H9 (cell line): ENCODE data around the gene THAP11. TPM values are rescaled to one million over a fixed set of nuclear protein-coding genes. Genes with fewer than 3 reads are reported as not detected.

Source experiments
- DNase-seq: peaks from one replicate; pipeline ENCODE4 v3.0.0-alpha.2; 2017
- H2AFZ ChIP-seq: one replicate; pipeline ENCODE4 v1.6.1; 2013; ENCODE audit warnings: mild to moderate bottlenecking, low read length, control low read depth, moderate library complexity
- H2AK5ac ChIP-seq: 2 replicates; pipeline ENCODE4 v1.6.1; 2013; ENCODE audit warnings: low read length, control low read depth, mixed read lengths; ENCODE audit not compliant: insufficient read length
- H2BK120ac ChIP-seq: one replicate; pipeline ENCODE4 v1.6.1; 2013; ENCODE audit warnings: low read depth, mild to moderate bottlenecking, low read length, control low read depth, inconsistent platforms; ENCODE audit not compliant: poor library complexity, severe bottlenecking
- H2BK12ac ChIP-seq: 2 replicates; pipeline ENCODE4 v1.6.1; 2013; ENCODE audit warnings: low read length, control low read depth, mixed read lengths, low read depth; ENCODE audit not compliant: insufficient read length
- H2BK15ac ChIP-seq: 2 replicates; pipeline ENCODE4 v1.6.1; 2013; ENCODE audit warnings: low read depth, low read length, control low read depth
- H2BK20ac ChIP-seq: one replicate; pipeline ENCODE4 v1.6.1; 2013; ENCODE audit warnings: low read depth, mild to moderate bottlenecking, low read length, control low read depth, inconsistent platforms; ENCODE audit not compliant: poor library complexity, severe bottlenecking
- H2BK5ac ChIP-seq: 2 replicates; pipeline ENCODE4 v1.6.1; 2013; ENCODE audit warnings: low read length, control low read depth, mixed read lengths; ENCODE audit not compliant: insufficient read length
- H3K14ac ChIP-seq: 2 replicates; pipeline ENCODE4 v1.6.1; 2013; ENCODE audit warnings: low read length, control low read depth; ENCODE audit not compliant: insufficient read depth
- H3K18ac ChIP-seq: 2 replicates; pipeline ENCODE4 v1.6.1; 2013; ENCODE audit warnings: low read depth, mild to moderate bottlenecking, mixed read lengths, low read length, control low read depth; ENCODE audit not compliant: insufficient read length
- H3K23ac ChIP-seq: 2 replicates; pipeline ENCODE4 v1.6.1; 2013; ENCODE audit warnings: low read length, control low read depth, mixed read lengths, low read depth; ENCODE audit not compliant: insufficient read length
- H3K23me2 ChIP-seq: 2 replicates; pipeline ENCODE4 v1.6.1; 2013; ENCODE audit warnings: low read depth, mild to moderate bottlenecking, mixed read lengths, low read length, control low read depth; ENCODE audit not compliant: insufficient read length, poor library complexity, severe bottlenecking
- H3K27ac ChIP-seq: 2 replicates; pipeline ENCODE4 v1.5.1; 2013; ENCODE audit warnings: low read length, control low read depth, mixed read lengths, low read depth; ENCODE audit not compliant: insufficient read length
- H3K27me3 ChIP-seq: 2 replicates; pipeline ENCODE4 v1.6.1; 2013; ENCODE audit warnings: low read length, control low read depth, inconsistent platforms; ENCODE audit not compliant: insufficient read depth
- H3K4ac ChIP-seq: 2 replicates; pipeline ENCODE4 v1.6.1; 2013; ENCODE audit warnings: low read depth, mild to moderate bottlenecking, control low read depth, inconsistent platforms, low read length, moderate library complexity
- H3K4me1 ChIP-seq: 2 replicates; pipeline ENCODE4 v1.6.1; 2013; ENCODE audit warnings: low read length, control low read depth, inconsistent platforms; ENCODE audit not compliant: insufficient read depth
- H3K4me2 ChIP-seq: 2 replicates; pipeline ENCODE4 v1.6.1; 2013; ENCODE audit warnings: low read length, control low read depth, mixed read lengths; ENCODE audit not compliant: insufficient read length, insufficient read depth
- H3K56ac ChIP-seq: 2 replicates; pipeline ENCODE4 v1.6.1; 2013; ENCODE audit warnings: low read depth, mild to moderate bottlenecking, mixed read lengths, low read length, control low read depth; ENCODE audit not compliant: insufficient read length
- H3K79me1 ChIP-seq: 2 replicates; pipeline ENCODE4 v1.6.1; 2013; ENCODE audit warnings: low read depth, mild to moderate bottlenecking, moderate library complexity, low read length, control low read depth, inconsistent platforms; ENCODE audit not compliant: insufficient read depth, poor library complexity, severe bottlenecking
- H3K79me2 ChIP-seq: 2 replicates; pipeline ENCODE4 v1.6.1; 2013; ENCODE audit warnings: low read length, control low read depth, inconsistent platforms; ENCODE audit not compliant: insufficient read depth
- H3K9ac ChIP-seq: 2 replicates; pipeline ENCODE4 v1.6.1; 2013; ENCODE audit warnings: low read length, control low read depth, mixed read lengths; ENCODE audit not compliant: insufficient read length; ENCODE audit errors: extremely low read depth
- H3K9me3 ChIP-seq: one replicate; pipeline ENCODE4 v1.6.1; 2013; ENCODE audit warnings: low read depth, low read length, inconsistent platforms; ENCODE audit not compliant: control insufficient read depth
- H3T11ph ChIP-seq: one replicate; pipeline ENCODE4 v1.6.1; 2013; ENCODE audit warnings: mild to moderate bottlenecking, low read length, control low read depth, inconsistent platforms
- H4K20me1 ChIP-seq: one replicate; pipeline ENCODE4 v1.6.1; 2013; ENCODE audit not compliant: control insufficient read depth, insufficient read length, insufficient read depth
- H4K5ac ChIP-seq: 2 replicates; pipeline ENCODE4 v1.6.1; 2013; ENCODE audit warnings: low read depth, mild to moderate bottlenecking, mixed read lengths, low read length, control low read depth; ENCODE audit not compliant: insufficient read length
- H4K8ac ChIP-seq: replicated peaks from 2 replicates; pipeline ENCODE4 v1.6.1; 2013; ENCODE audit warnings: low read length, control low read depth, mixed read lengths, low read depth; ENCODE audit not compliant: insufficient read length
- H4K91ac ChIP-seq: 2 replicates; pipeline ENCODE4 v1.6.1; 2013; ENCODE audit warnings: low read depth, mild to moderate bottlenecking, moderate library complexity, mixed read lengths, low read length, control low read depth; ENCODE audit not compliant: insufficient read length
- H3K27ac Mint-ChIP-seq, 3 experiments: 2 replicates in 2 of 3; 3 replicates in 1 of 3; pipeline ENCODE4 v1.8.0; 2020 to 2021; ENCODE audit warnings: mixed read lengths in 3 of 3, mild to moderate bottlenecking in 1 of 3, moderate library complexity in 1 of 3
- H3K27me3 Mint-ChIP-seq: 2 replicates; pipeline ENCODE4 v1.8.0; 2021; ENCODE audit warnings: low read depth, mild to moderate bottlenecking, moderate library complexity, mixed read lengths
- H3K36me3 Mint-ChIP-seq, 3 experiments: 2 replicates in 2 of 3; 3 replicates in 1 of 3; pipeline ENCODE4 v1.8.0; 2020 to 2021; ENCODE audit warnings: low read depth in 3 of 3, mixed read lengths in 3 of 3; ENCODE audit not compliant: insufficient read depth in 1 of 3
- H3K4me1 Mint-ChIP-seq, 2 experiments: 2 replicates each; pipeline ENCODE4 v1.8.0; 2020; ENCODE audit warnings: mixed read lengths in 2 of 2
- H3K4me3 Mint-ChIP-seq, 2 experiments: 2 replicates in 1 of 2; 3 replicates in 1 of 2; pipeline ENCODE4 v1.8.0; 2020 to 2021; ENCODE audit warnings: mild to moderate bottlenecking in 2 of 2, mixed read lengths in 2 of 2, moderate library complexity in 1 of 2
- H3K9me3 Mint-ChIP-seq, 2 experiments: 2 replicates in 1 of 2; 3 replicates in 1 of 2; pipeline ENCODE4 v1.8.0; 2020; ENCODE audit warnings: mild to moderate bottlenecking in 2 of 2, mixed read lengths in 2 of 2, moderate library complexity in 1 of 2
- CTCF ChIP-seq: fragments of 200-600 bp; sonication (generic); conservative IDR thresholded peaks from 3 replicates; pipeline ENCODE4 v1.8.0; 2021; ENCODE audit warnings: antibody characterized with exemption, mild to moderate bottlenecking
- WGBS: extraction: QIAGEN DNeasy Blood & Tissue Kit; methylation state at CpG from one replicate; pipeline ENCODE4 v1.1.7; 2013; ENCODE audit warnings: missing lambda C conversion rate, low lambda C conversion rate, mixed read lengths; ENCODE audit not compliant: insufficient read length; ENCODE audit errors: extremely low coverage; 5-methylcytosine and 5-hydroxymethylcytosine counted together
- total RNA-seq: library from RNA; stranded (reverse); gene quantifications from 2 replicates; pipeline ENCODE4 v1.2.1, GENCODE V29; 2021

Gene THAP11
- total RNA-seq, 1 experiment from 2014 or later = 48.9 TPM

- no peaks in the 10 kb centered on the region for H3K4me1 ChIP-seq
- no peaks in the 10 kb centered on the region for H3K79me2 ChIP-seq
- peaks cover 12 to 15% of the 10 kb centered on the region in 2 experiments for H3K4me1 Mint-ChIP-seq
Measured at GRCh38 chr16:67825119-67825518, 17.0 kb upstream of the THAP11 start.

More at GRCh38 chr16:67825119-67825518, 17.0 kb upstream of the THAP11 start:
- no peak overlapping the region for H3K23ac ChIP-seq
- H3K9me3 ChIP-seq = no peaks in the 10 kb centered on the region
- H2BK20ac ChIP-seq = no peak overlapping the region
- TF ChIP-seq CTCF = no peak
- no peak overlapping the region for H3K18ac ChIP-seq
- H2BK5ac ChIP-seq = no peak overlapping the region
- no peak overlapping the region for H3K27ac ChIP-seq
- no peak overlapping the region for H4K8ac ChIP-seq
- no peak overlapping the region for H3K4me3 Mint-ChIP-seq
- no CpG with 5 or more reads among the region's 8 CpGs for WGBS
- H2AK5ac ChIP-seq = no peak overlapping the region
- H4K5ac ChIP-seq = no peak overlapping the region
- H3K9me3 Mint-ChIP-seq = no peaks in the 10 kb centered on the region
- no peaks in the 10 kb centered on the region for H3K27me3 ChIP-seq
- H2BK12ac ChIP-seq = no peak overlapping the region
- no peak overlapping the region for H2AFZ ChIP-seq
- H3K79me1 ChIP-seq = no peaks in the 10 kb centered on the region
- no peak overlapping the region for H3K56ac ChIP-seq
- no peak overlapping the region for H3K4me2 ChIP-seq
- no peak overlapping the region for H2BK15ac ChIP-seq
- DNase-seq = no peak
- H3K4ac ChIP-seq = no peak overlapping the region
- H3K27me3 Mint-ChIP-seq = peaks cover 2% of the 10 kb centered on the region; the same call in 1 of the 2 replicates
- peak overlapping the region in 1 of 3 experiments; percentile 29; a peak in 3 of 7 replicates for H3K27ac Mint-ChIP-seq
- H3T11ph ChIP-seq = no peak overlapping the region
- H2BK120ac ChIP-seq = no peak overlapping the region
- peaks cover 14 to 43% (median 43%) of the 10 kb centered on the region in 3 experiments; a peak in 6 of 7 replicates for H3K36me3 Mint-ChIP-seq
- no peak overlapping the region for H3K9ac ChIP-seq
- H4K91ac ChIP-seq = no peak overlapping the region
- no peak overlapping the region for H3K14ac ChIP-seq
- no peaks in the 10 kb centered on the region for H4K20me1 ChIP-seq
- no peaks in the 10 kb centered on the region for H3K23me2 ChIP-seq
